22Rv1 (cell line): ENCODE data around the gene SLA2.

ENCODE experiments used
- CTCF ChIP-seq: fragments of 450-650 bp; IDR thresholded peaks from 2 replicates; pipeline ENCODE4 v1.5.1; 2017; ENCODE audit warnings: mild to moderate bottlenecking
- ZFX ChIP-seq: fragments of 450-650 bp; IDR thresholded peaks from 2 replicates; pipeline ENCODE4 v1.6.1; 2017; ENCODE audit warnings: antibody characterized with exemption, borderline replicate concordance

GRCh38 chr20:36623444-36623843, 22.6 kb downstream of the SLA2 start:
- TF ChIP-seq CTCF: no peak
- no peak for TF ChIP-seq ZFX
